CD1c-positive myeloid dendritic cell (primary cell): ENCODE results near the gene MAPKBP1.

Source experiments
- DNase-seq: peaks from one replicate; pipeline ENCODE4 v3.0.0-alpha.2; 2016; ENCODE audit errors: extremely low spot score

MAPKBP1 gene

DNA sequence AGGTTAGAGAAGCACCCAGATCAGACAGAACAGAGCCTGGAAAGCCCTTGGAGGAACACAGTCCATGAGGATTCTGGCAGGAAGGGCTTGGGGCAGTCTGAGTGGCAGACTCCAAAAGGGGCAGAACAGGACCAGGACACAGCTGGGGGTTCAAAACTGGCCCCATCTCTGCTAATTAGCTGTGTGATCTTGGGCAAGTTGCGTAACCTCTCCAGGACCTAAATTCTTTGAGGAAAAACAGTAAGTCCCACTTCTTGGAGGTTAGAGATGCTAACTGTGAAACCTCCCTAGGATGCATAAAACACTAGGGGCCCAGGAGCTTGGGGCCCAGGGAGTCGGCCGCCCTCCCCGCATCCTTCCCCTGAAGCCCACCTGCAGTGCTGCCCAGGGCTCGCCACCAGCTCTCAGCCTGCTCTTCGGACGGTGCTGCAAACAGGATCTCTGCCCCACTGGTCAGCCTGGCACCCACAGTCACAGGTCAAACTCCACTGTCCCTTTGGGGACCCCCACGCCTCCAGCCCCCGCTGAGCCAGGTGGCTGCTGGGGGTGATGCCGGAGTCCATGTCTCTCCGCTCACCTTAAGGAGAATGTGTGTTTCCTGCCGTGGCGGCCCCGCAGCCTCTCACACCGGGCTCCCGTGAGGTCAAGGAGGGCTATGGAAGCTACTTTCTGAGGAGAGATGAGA lies 76.3 kb downstream of the MAPKBP1 start:
- DNase-seq, result no peak

DNA sequence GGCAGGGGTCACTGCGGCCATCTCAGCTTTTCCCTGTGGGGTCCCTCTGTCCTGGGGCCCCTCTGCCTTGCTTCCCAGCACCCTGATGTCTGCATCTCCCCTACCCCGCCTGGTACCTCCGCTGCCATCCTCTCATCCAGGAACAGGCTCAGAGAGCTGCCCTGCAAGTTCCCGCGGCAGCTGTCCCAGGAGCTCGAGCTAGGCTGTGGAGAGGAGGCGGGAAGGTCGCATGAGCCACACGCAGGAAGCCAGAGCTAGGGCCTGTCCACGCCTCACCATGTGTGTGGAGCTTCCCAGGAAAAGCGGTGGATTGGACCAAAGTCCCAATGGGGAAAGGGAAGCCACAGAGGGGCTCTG lies 76.9 kb downstream of the MAPKBP1 start:
- no peak for DNase-seq

DNA sequence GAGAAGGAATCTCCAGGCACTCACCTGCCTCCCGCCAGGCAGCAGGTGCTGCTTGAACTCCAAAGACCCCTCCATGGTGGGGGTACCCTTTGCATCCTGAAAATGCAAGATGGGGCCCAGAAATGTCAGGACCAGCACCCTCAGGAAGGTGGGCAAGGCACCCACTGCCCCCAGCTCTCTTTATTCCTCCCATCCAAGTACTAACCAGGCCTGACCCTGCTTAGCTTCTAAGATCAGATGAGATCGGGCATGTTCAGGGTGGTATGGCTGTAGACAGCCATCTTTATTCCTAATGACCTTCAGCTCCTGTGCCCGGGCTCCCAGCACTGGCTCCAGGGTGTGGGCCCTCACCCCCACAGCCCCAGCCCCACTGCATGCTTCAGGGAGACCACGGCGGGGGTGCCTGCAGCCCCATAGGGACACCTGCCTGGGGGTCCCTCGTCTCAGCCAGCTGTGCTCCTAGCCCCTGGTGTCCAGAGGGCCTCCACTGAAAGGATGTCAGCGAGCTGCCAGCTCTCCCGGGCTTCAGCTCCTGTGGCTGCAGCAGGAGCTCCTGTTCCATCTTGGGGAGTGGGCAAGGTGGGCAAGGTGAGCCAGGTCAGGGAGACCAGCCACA lies 77.6 kb downstream of the MAPKBP1 start:
- no peak for DNase-seq

DNA sequence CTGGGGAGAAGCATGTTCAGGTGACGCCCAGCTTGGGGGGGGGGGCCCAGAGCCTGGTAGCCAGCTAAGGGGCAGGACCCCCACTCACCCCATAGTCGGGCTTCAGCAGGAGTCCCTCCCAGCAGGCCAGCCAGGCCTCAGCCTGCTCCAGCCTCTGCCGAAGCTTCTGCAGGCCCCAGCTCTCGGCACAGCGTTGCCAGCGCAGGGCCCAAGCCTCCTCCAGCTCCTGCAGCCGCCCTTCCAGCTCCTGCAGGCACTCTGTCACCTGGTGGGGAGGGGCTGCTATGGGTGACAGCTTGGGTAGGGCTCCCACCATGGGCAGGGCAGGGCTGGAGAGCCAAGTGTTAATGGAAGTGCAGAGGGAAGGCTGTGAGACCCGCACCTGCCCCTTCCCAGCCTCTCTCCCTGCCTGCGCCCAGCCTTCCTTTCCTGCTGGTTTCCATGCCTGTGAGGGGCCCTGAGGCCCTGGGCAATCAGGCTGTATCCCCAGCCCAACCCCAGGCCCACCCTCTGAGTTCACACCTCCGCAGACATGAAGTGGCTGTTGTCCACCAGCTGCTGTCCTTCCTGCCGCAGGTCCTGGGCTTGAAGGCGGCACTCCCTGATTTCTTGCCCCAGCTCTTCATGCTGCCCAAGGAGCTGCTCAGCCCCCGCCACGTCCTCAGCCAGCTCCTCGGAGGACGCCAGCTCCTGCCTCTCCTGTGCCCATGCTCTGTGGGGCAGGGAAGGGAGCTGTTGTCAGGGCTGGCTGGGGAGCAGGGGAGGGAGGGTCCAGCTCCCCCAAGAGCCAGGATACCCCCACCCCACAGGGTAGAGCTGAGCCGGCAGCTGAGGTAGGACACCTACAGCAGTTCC lies 78.7 kb downstream of the MAPKBP1 start:
- no peak for DNase-seq

DNA sequence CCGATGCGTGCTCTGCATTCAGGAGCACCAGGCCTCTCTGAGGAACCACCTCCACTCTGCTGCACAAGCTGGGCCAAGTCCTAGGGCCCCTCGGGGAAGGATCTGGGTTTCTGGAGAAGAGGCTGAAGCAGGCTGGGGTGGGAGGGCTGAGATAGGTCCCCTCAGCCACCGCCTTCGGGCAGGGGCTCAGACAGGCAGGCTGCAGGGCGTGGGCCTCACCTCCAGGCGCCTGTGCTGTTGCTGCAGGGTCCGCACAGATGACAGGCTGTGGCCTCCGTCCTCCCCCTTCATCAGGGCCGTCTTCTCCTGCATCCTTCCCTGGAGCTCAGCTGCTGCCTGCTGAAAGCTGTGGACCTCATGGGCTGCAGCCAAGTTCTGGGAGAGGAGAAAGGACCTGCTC lies 79.5 kb downstream of the MAPKBP1 start:
- no peak for DNase-seq

DNA sequence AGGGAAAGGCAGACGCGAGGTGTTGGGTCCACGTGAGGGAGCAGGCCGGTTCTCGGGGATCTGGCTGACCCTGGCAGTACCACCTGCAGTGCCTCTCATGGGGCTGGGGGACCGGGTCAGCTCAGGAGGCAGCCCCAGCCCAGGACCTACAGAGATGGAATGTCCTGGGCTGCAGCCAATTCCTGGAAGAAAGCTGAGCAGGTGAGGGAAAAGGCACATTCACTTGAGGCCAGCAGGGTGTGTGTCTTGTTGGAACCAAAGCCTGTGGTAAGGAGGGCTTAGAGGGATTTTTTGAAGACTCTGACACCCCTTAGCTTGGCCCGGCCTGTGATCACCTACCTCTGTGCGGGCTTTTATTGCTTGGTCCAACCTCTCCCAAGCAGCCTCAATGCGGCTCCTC lies 80.2 kb downstream of the MAPKBP1 start:
- no peak for DNase-seq

DNA sequence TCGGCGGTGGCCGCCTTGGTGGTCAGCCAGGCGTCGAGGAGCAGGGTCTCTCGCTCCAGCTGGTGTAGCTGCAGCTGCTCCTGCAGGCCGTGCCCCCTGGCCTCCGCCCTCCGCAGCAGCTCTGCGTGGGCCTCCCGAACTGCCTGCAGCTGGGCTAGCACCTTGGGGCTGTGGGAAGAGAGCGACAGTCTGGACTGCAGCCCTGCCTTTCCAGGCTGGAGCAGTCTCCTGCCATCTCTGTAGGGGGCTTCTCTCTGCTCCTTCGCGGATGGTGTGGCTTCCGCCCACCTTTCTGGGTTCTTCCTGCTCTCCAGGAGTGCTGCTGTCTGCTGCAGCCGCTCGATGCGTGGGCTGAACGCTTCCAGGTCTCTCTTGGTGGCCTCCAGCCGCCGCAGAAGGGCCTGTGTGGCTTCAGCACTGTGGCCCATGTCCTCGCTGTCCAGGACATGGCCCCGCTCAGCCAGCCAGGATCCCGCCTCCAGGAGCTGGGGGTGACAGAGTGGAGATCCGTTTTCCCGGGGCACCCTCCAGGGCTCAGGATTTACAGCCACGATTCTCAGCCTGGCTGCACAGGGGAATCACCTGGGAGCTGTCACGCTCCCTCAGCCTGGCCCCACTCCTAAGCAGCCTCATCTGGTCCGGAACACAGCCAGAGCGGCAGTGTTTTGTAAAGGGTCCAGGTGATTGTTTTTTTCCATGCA lies 81.1 kb downstream of the MAPKBP1 start:
- DNase-seq, result no peak

DNA sequence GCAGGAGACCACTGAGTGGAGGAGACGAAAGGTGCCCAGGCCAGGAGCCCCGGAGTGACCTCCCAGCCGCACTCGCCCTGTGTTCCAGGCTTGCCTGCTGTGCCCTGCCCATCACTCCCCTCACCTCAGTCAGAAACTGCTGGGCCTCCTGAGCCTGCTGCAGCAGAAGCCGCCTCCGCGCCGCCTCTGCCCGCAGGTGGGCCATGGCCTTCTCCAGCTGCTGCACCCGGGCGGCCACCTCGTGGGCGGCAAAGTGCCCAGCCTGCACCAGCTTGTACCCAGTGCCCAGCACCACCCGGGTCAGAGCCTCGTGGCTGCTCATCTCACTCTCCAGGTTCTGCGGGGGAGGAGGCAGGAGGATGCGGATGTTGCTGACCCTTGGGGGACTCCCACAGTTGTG lies 82.0 kb downstream of the MAPKBP1 start:
- DNase-seq, result no peak

DNA sequence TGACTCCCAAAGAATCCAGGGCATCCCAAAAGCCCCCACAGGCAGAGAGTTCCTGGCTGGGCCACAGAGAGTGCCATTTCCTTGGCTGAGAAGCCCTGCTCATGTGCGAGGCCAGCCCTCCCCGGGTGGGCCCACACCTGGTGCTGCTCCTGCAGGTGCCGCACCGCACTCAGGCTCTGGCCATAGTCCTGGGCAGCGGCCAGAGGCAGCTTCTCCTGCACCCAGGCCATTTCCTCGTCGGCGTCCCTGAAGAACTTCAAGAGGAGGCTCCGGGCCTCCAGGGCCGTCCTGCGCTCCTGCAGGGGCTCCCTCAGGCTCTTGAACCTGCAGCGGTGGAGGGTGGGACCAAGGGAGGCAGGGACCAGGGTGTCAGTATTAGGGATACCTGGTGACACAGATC lies 82.4 kb downstream of the MAPKBP1 start:
- no peak for DNase-seq

DNA sequence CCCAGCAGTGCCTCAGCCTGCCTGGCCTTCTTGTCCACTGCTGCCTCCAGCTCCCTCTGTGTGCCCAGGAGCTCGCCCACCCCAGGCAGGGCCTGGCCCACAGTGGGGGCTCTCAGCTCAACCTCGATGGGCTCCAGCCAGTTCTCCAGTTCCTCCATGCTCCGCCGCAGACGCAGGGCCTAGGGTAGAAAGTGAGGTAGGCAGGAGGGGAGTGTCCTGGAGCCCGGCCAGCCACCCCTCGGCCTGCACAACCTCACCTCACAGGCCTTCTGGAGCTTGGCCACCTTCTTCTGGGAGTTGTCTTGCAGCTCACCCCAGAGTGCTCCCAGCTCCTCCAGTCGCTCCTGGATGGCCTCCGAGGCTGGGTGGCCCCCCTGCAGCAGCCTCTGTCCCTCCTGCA lies 83.0 kb downstream of the MAPKBP1 start:
- DNase-seq, result no peak

DNA sequence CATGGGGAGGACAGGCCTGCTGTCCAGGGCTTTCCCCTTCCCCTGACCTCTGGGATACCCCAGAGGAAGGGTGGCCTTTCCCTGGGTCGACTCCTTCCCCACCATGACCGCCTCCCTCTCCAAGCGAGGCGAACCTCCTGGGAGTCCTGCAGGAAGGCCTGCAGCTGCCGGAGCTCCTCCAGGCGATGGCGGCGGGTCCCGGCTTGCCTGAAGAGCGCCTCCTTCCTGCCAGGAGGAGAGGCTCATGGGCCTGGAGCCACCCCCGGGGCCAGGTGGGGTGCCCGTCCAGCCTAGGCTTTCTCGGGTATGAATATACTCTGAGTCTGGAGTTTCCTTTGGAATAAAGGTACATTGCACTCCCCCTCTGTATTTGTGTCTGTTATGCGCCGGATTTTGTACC lies 84.5 kb downstream of the MAPKBP1 start:
- DNase-seq, result no peak

DNA sequence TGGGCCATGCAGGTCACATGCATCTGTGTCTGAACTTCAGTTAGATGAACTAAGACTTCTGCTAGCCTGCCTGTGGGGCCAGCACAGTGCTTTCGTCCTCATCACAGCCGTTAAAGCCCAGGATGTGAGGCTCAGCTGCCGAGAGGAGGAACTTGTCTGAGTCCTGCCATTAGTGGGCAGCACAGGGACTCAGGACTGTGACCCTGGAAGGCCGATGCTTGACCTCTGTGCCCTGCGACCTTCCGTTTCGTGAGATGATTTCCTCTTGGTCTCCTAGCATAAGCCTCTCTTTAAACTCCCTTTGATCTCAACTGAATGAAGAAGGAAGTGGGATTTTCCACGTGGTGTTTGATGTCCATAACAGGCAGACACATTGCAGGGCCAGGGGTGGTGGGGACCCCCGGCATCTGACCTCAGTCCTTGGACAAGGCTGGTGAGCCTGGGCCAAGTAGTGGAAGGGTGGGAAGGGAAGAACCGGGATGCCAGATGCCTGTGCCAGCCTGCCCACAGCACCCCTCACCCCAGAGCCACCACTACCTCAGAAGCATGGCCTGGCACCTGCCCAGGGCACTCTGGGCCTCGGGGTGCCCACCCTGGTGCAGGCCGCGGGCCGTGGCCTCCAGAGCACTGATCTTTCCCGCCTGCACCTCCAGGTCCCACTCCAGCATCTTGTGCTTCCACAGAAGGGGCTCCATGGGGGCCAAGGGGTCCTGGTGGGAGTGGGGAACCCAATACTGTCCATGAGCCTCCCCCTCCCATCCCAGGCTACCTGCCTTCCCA lies 86.0 kb downstream of the MAPKBP1 start:
- DNase-seq, result peak; percentile 65

DNA sequence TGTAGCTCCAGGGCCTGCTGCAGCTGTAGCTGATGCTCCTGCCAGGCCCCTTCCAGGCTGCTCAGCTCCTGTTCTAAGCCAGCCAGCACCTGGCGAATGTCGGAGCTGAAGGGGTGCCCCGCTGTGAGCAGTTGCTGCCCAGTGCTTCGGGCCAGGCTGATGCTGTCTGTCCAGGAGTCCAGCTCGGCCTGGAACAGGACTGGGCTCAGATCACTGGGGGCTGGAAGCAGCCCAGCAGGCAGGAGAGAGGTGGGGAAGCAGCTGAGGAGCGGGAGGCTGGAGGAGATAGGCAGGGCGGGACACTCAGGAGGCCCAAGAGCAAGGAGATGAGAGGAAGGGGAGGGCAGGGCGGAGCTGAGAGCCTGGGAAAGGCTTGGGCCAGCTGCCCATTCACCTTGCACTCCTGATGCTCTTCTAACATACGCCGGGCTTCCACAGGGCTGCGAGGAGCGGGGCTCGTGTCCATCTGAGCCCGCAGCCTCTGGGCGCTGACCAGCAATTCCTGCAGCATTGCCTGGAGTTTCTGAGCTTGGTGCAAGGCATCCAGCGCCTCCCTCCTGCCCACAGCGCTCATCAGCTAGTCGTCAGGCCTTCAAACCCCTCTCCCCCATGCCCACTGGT lies 87.6 kb downstream of the MAPKBP1 start:
- no peak for DNase-seq

DNA sequence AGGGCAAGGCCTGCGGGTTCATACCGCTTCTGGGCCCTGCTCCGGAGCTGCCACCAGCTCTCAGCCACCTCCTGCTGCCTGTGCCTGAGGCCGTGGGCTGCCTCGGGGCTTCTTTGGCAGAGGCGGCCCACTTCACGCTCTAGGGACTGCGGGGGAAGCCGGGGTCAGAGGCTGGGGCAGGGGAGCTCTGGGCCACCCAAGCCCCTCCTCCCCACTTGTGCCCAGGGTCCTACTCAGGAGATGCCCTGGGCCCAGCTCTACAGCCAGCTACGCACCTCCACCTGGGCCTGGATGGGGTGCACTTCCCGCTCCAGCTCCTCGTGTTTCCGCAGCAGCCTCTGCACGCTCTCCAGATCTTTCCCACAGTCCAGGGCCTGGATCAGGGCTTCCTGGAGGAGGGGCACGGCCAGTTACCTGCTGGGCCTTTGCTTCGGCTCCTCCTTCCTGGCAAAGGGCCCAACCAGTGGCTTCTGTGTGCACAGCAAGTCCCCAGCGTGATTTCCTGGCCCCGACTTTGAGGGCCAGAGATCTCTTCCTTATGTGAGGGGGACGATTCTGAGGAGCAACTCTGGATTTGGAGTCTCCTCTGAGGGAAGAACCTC lies 88.3 kb downstream of the MAPKBP1 start:
- DNase-seq, result no peak

DNA sequence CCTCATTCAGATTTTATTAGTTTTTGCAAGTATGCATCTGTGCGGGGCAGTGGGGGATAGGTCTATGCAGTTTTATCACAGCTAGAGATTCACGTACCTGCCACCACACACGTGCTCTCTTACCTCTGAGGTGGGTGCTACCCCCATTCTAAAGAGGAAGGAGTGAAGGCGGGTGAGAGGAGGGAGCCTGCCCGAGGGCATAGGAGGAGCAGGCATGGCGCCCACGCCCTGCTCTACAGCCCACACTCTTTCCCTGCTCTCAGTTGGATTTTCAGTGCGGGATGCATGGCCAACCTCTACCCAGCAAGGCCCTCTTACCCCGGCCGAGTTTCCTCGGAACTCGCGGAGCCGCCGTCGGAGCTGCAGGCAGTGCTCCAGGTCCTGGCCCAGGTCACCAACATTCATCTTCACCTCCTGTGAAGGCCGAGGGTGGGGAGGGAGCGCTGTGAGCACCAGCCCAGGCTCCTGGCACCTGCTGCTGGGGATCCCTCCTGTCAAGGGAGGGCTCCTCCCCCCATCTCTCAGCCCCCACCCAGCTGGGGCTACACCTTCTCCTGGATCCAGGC lies 91.3 kb downstream of the MAPKBP1 start:
- DNase-seq, result no peak

DNA sequence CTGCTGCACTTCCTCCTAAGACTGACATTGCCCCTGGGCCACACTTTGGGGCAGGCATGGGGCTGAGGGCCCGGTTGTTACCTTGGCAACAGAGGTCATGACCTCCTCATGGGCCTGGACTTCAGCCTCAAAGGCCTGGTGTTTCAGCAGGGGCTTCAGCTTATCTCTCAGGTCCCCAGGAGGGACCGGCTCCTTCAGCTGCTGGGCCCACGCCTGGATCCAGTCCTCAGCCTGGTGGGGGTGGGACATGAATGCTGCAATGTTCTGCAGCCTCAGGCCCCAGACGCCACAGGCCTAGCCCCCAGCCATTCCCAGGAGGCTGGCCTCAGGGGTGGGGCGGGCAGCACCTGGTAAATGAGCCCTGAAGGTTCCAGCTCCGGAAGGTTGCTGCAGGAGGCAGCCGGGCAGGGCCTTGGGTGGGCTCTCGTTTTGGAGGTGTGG lies 92.0 kb downstream of the MAPKBP1 start:
- no peak for DNase-seq

DNA sequence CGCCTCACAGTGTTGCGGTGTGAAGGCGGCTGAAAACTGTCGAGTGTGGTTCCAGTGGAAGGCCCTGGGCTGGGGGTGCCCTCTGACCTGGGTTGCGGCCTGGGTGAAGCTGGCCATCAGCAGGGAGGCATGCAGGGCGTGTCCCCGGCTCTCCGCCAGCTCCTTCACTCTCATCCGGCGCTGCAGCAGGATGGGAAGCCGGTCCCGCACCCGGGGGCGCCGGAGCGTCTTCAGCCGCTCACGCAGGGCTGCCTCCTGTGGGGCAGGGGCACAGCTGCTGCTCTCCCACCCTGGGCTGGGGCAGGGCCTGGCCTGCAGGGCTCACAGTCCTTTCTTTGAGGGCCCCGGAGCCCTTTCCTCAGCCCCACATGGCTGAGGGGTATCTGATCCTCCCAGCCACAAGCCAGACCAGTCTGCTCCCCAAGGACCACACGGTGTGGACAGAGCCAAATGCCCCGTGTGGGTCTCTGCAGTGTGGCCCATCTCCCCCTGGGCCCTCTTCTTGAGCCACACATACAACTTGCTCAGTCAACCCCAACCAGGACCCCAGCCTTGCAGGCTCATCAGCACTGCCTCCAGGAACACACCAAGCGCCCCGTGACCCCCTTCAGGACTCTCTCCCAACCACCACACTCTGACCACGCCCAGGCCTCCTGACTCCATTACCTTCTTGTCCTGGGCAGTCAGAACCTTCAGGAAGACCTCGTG lies 92.7 kb downstream of the MAPKBP1 start:
- DNase-seq, result no peak

DNA sequence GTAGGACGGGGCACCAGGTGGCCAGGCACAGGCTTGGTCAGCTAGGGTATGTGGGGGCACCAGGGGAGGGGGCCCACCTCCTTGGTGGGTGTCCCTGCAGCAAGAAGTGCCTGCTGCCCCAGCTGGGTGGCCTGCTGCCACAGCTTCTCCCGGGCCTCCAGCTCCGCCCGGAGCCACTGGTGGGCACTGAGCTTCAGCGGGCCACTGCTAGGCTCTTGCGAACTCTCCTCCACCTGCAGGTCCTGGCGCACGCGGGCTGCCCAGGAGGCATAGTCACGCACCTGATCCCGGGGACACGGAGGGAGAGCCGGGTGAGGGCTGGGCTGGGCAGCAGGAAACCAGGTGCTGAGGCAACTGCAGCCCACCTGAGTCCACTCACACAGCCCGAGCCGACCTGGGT lies 94.0 kb downstream of the MAPKBP1 start:
- no peak for DNase-seq

DNA sequence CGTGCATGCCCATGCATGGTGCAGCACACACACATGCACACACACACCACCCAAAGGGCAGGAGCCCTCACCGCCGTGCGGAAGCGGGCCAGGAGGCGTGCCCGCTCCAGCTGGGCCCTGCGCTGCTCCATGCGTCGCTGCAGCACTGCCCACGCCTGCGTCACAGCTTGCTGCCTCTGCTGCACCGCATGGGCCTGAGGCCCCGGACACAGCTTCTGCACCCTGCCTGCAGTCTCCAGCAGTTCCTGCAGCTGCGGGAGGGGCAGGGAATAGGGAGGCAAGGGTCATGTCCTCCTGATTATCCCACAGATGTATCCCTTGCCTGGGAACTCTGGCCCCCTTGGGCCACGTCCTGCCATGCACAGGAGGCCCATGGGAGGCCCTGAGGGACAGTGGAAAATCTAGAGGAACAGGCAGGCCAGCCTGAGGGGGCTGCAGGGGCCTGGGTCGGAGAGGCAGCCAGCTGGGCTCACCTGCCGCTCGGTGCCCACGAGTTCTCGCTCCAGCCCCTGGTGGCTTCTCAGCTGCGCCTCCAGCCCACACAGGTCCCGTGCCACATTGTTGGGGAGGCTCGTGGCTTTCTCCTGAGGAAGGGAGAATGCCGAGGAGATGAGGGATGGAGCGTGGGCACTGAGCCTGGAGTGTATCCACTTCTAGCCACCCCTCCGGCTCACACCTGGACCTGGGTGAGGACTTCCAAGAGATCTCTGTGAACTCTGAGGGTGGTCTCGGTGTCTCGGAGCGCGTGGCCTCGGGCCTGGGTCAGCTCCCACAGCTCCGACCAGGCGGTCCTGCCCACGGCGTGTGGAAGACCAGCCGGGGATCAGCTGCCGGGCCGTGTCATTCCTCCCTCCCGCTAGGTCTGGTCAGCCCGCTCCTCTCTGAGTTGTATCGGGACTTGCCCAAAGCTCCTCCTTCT lies 95.7 kb downstream of the MAPKBP1 start:
- no peak for DNase-seq
